ENCODE data around the gene LY86.

DNA sequence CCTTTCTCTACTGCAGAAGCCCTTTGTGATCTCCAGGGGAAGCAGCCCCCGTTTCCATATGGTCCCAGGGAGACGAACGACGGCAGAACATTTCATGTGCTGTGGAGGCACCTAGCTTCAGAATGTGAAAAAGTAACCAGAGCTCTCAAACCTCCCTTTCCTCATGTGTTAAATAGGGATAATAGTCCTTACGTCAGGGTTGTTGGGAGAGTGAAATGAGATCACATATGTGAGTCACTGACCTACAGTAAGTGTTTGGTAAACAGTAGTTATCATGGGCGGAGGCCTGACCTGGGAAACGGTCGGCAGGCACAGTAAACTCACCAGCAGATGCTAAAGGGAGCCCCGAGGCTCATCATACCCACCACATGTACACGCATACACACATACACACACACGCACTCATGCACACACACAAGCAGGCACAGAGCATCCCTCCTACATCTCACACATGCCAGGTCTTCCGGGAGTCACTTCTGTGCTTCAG lies 89.7 kb downstream of the LY86 start:
- TF ChIP-seq, protein P1, sequence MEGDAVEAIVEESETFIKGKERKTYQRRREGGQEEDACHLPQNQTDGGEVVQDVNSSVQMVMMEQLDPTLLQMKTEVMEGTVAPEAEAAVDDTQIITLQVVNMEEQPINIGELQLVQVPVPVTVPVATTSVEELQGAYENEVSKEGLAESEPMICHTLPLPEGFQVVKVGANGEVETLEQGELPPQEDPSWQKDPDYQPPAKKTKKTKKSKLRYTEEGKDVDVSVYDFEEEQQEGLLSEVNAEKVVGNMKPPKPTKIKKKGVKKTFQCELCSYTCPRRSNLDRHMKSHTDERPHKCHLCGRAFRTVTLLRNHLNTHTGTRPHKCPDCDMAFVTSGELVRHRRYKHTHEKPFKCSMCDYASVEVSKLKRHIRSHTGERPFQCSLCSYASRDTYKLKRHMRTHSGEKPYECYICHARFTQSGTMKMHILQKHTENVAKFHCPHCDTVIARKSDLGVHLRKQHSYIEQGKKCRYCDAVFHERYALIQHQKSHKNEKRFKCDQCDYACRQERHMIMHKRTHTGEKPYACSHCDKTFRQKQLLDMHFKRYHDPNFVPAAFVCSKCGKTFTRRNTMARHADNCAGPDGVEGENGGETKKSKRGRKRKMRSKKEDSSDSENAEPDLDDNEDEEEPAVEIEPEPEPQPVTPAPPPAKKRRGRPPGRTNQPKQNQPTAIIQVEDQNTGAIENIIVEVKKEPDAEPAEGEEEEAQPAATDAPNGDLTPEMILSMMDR (IDR thresholded peaks at IDR 0.05; ENCODE audit: insufficient read depth, low read length, poor library complexity, severe bottlenecking) = no peak
- TF ChIP-seq EZH2phosphoT487 (conservative IDR thresholded peaks at IDR 0.05; ENCODE audit: low read length) = no peak

Data from SU-DHL-6 (cell line).